Neuronal stem cell (in vitro differentiated cells): ENCODE results near the gene SWAP70.

Experiments
- DNase-seq: peaks from one replicate; pipeline ENCODE4 v3.0.0-alpha.2; 2013; ENCODE audit warnings: low spot score
- H2AFZ ChIP-seq: one replicate; pipeline ENCODE4 v1.6.1; 2013; ENCODE audit warnings: mild to moderate bottlenecking, low read length, inconsistent platforms
- H2AK5ac ChIP-seq: 2 replicates; pipeline ENCODE4 v1.6.1; 2013; ENCODE audit warnings: low read depth, mild to moderate bottlenecking, inconsistent platforms, low read length, moderate library complexity, mixed read lengths
- H2BK120ac ChIP-seq: 2 replicates; pipeline ENCODE4 v1.6.1; 2013; ENCODE audit warnings: low read depth, mild to moderate bottlenecking, inconsistent platforms, low read length, moderate library complexity, mixed read lengths
- H2BK12ac ChIP-seq: one replicate; pipeline ENCODE4 v1.6.1; 2013; ENCODE audit warnings: low read length, inconsistent platforms
- H2BK15ac ChIP-seq: 2 replicates; pipeline ENCODE4 v1.6.1; 2013; ENCODE audit warnings: mild to moderate bottlenecking, low read length, inconsistent platforms, mixed read lengths
- H2BK5ac ChIP-seq: one replicate; pipeline ENCODE4 v1.6.1; 2013; ENCODE audit warnings: inconsistent platforms, mild to moderate bottlenecking, low read length, moderate library complexity
- H3K14ac ChIP-seq: one replicate; pipeline ENCODE4 v1.6.1; 2013; ENCODE audit warnings: low read length, inconsistent platforms
- H3K18ac ChIP-seq: 2 replicates; pipeline ENCODE4 v1.6.1; 2013; ENCODE audit warnings: low read length, inconsistent platforms
- H3K23ac ChIP-seq: 2 replicates; pipeline ENCODE4 v1.6.1; 2013; ENCODE audit warnings: low read depth, mild to moderate bottlenecking, mixed read lengths, low read length, inconsistent platforms; ENCODE audit not compliant: poor library complexity
- H3K27ac ChIP-seq: replicated peaks from 3 replicates; pipeline ENCODE4 v1.5.1; 2013; ENCODE audit warnings: low read length, inconsistent platforms
- H3K27me3 ChIP-seq, 3 experiments: 2 replicates each; pipeline ENCODE4 v1.6.1; 2013; ENCODE audit warnings: low read length in 3 of 3, mild to moderate bottlenecking in 2 of 3, inconsistent platforms in 1 of 3, low read depth in 1 of 3, mixed read lengths in 1 of 3, moderate library complexity in 1 of 3; ENCODE audit not compliant: control insufficient read depth in 3 of 3, insufficient read depth in 3 of 3
- H3K36me3 ChIP-seq, 2 donors: replicated peaks in 1 of 2; 2 replicates each; pipeline ENCODE4 v1.6.1; 2013; ENCODE audit warnings: low read length in 2 of 2; ENCODE audit not compliant: control insufficient read depth in 2 of 2, insufficient read depth in 2 of 2
- H3K4ac ChIP-seq: 2 replicates; pipeline ENCODE4 v1.6.1; 2013; ENCODE audit warnings: inconsistent platforms, mild to moderate bottlenecking, low read length, moderate library complexity
- H3K4me1 ChIP-seq, 2 donors: 1 replicate in 1 of 2; 2 replicates in 1 of 2; pipeline ENCODE4 v1.6.1; 2013; ENCODE audit warnings: low read length in 2 of 2, low read depth in 1 of 2; ENCODE audit not compliant: control insufficient read depth in 2 of 2, insufficient read depth in 1 of 2
- H3K4me2 ChIP-seq: one replicate; pipeline ENCODE4 v1.6.1; 2013; ENCODE audit warnings: mild to moderate bottlenecking, low read length, inconsistent platforms; ENCODE audit not compliant: insufficient read depth, poor library complexity, severe bottlenecking
- H3K4me3 ChIP-seq, 2 donors: 2 replicates each; pipeline ENCODE4 v1.5.1; 2013; ENCODE audit warnings: low read length in 2 of 2, mild to moderate bottlenecking in 2 of 2, inconsistent platforms in 1 of 2, moderate library complexity in 1 of 2
- H3K79me1 ChIP-seq: one replicate; pipeline ENCODE4 v1.6.1; 2013; ENCODE audit warnings: low read depth, mild to moderate bottlenecking, inconsistent platforms, low read length, moderate library complexity
- H3K9ac ChIP-seq: one replicate; pipeline ENCODE4 v1.6.1; 2013; ENCODE audit warnings: mild to moderate bottlenecking, low read depth, low read length, inconsistent platforms; ENCODE audit not compliant: poor library complexity
- H3K9me3 ChIP-seq, 2 donors: replicated peaks in 1 of 2; 2 replicates each; pipeline versions ENCODE3 to v1.6.1; 2013; ENCODE audit warnings: low read length in 2 of 2, mild to moderate bottlenecking in 2 of 2, inconsistent platforms in 1 of 2, low read depth in 1 of 2, mixed read lengths in 1 of 2, moderate library complexity in 1 of 2; ENCODE audit not compliant: control insufficient read depth in 2 of 2, insufficient read depth in 1 of 2
- H4K8ac ChIP-seq: one replicate; pipeline ENCODE4 v1.6.1; 2013; ENCODE audit warnings: low read depth, mild to moderate bottlenecking, inconsistent platforms, low read length, moderate library complexity
- H4K91ac ChIP-seq: one replicate; pipeline ENCODE4 v1.6.1; 2013; ENCODE audit warnings: low read length, low read depth, mild to moderate bottlenecking, inconsistent platforms; ENCODE audit not compliant: poor library complexity
- WGBS, 2 donors: extraction: QIAGEN DNeasy Blood & Tissue Kit; methylation state at CpG; one replicate each; pipeline ENCODE4 v1.1.7; 2013; ENCODE audit warnings: missing lambda C conversion rate in 2 of 2, mixed read lengths in 1 of 2; ENCODE audit not compliant: insufficient read length in 2 of 2, insufficient replicate concordance in 1 of 2; ENCODE audit errors: extremely low coverage in 2 of 2; 5-methylcytosine and 5-hydroxymethylcytosine counted together

The SWAP70 gene

GRCh38 chr11:9745411-9746211 is 81.7 kb downstream of the SWAP70 start:
- H3K36me3 ChIP-seq, result peaks cover 10 to 46% of the 10 kb centered on the region in 2 donors
- H3K4me1 ChIP-seq, result peaks cover 0 to 5% of the 10 kb centered on the region in 2 donors
- no peak overlapping the region for H3K4me3 ChIP-seq
- DNase-seq, result no peak
- no peaks in the 10 kb centered on the region for H3K79me1 ChIP-seq
- H4K8ac ChIP-seq, result no peak overlapping the region
- H2BK5ac ChIP-seq, result no peak overlapping the region
- H3K4ac ChIP-seq, result no peak overlapping the region
- no peak overlapping the region for H4K91ac ChIP-seq
- no peak overlapping the region for H2BK120ac ChIP-seq
- H2AFZ ChIP-seq, result no peak overlapping the region
- H2BK15ac ChIP-seq, result no peak overlapping the region
- no peaks in the 10 kb centered on the region for H3K27me3 ChIP-seq
- WGBS, 2 donors, result no CpG with 5 or more reads among the region's 7 CpGs
- H3K18ac ChIP-seq, result no peak overlapping the region
- H3K27ac ChIP-seq, result no peak overlapping the region
- no peak overlapping the region for H3K9ac ChIP-seq
- no peak overlapping the region for H2BK12ac ChIP-seq
- no peaks in the 10 kb centered on the region for H3K9me3 ChIP-seq
- H3K4me2 ChIP-seq, result no peak overlapping the region
- H3K14ac ChIP-seq, result no peak overlapping the region
- no peak overlapping the region for H2AK5ac ChIP-seq
- H3K23ac ChIP-seq, result no peak overlapping the region

- Histone ChIP-seq H3K4me3 (no peak overlapping the region), H3K23ac (no peak overlapping the region), H2BK120ac (no peak overlapping the region), H2BK12ac (no peak overlapping the region), H3K18ac (no peak overlapping the region), H2BK15ac (no peak overlapping the region), H3K9me3 (peaks cover 0 to 2% of the 10 kb centered on the region in 2 donors), H3K79me1 (no peaks in the 10 kb centered on the region), H2AFZ (no peak overlapping the region), H3K4ac (no peak overlapping the region), H2AK5ac (no peak overlapping the region), H3K9ac (no peak overlapping the region), H3K4me2 (no peak overlapping the region), H3K27me3 (no peaks in the 10 kb centered on the region), H3K14ac (no peak overlapping the region), H3K36me3 (peaks cover 7 to 39% of the 10 kb centered on the region in 2 donors), H4K91ac (no peak overlapping the region), H3K27ac (no peak overlapping the region), H3K4me1 (peaks cover 0 to 5% of the 10 kb centered on the region in 2 donors), H4K8ac (no peak overlapping the region), H2BK5ac (no peak overlapping the region)
- DNase-seq, result no peak
- no CpG with 5 or more reads among the region's 1 CpG for WGBS, 2 donors
Measured at GRCh38 chr11:9747229-9747628, 83.4 kb downstream of the SWAP70 start.

GRCh38 chr11:9747828-9748227 is 84.0 kb downstream of the SWAP70 start:
- Histone ChIP-seq H3K27me3 (no peaks in the 10 kb centered on the region), H2BK120ac (no peak overlapping the region), H3K4me3 (no peak overlapping the region), H2BK5ac (no peak overlapping the region), H2AFZ (no peak overlapping the region), H3K9ac (no peak overlapping the region), H3K23ac (no peak overlapping the region), H3K4ac (no peak overlapping the region), H3K4me2 (no peak overlapping the region), H4K8ac (no peak overlapping the region), H2BK12ac (no peak overlapping the region), H3K4me1 (peaks cover 0 to 5% of the 10 kb centered on the region in 2 donors), H3K18ac (no peak overlapping the region), H4K91ac (no peak overlapping the region), H3K27ac (no peak overlapping the region), H3K79me1 (no peaks in the 10 kb centered on the region), H2BK15ac (no peak overlapping the region), H3K14ac (no peak overlapping the region), H3K36me3 (peaks cover 4 to 40% of the 10 kb centered on the region in 2 donors), H2AK5ac (no peak overlapping the region), H3K9me3 (peaks cover 0 to 3% of the 10 kb centered on the region in 2 donors)
- DNase-seq, result no peak
- WGBS, 2 donors, result no CpG with 5 or more reads among the region's 5 CpGs

GRCh38 chr11:9748361-9748970 is 84.6 kb downstream of the SWAP70 start:
- no CpG with 5 or more reads among the region's 7 CpGs for WGBS, 2 donors
- H3K4me1 ChIP-seq, result peaks cover 0 to 5% of the 10 kb centered on the region in 2 donors
- DNase-seq, result no peak

More at GRCh38 chr11:9748361-9748970, 84.6 kb downstream of the SWAP70 start:
- no peak overlapping the region for H2BK5ac ChIP-seq
- H3K18ac ChIP-seq, result no peak overlapping the region
- H3K9me3 ChIP-seq, result peaks cover 0 to 3% of the 10 kb centered on the region in 2 donors
- no peak overlapping the region for H3K4me2 ChIP-seq
- no peak overlapping the region for H3K27ac ChIP-seq
- H3K9ac ChIP-seq, result no peak overlapping the region
- H2BK15ac ChIP-seq, result no peak overlapping the region
- H2BK12ac ChIP-seq, result no peak overlapping the region
- no peak overlapping the region for H3K4me3 ChIP-seq
- H3K79me1 ChIP-seq, result no peaks in the 10 kb centered on the region
- H2BK120ac ChIP-seq, result no peak overlapping the region
- no peak overlapping the region for H2AK5ac ChIP-seq
- H4K8ac ChIP-seq, result no peak overlapping the region
- no peak overlapping the region for H3K4ac ChIP-seq
- H3K27me3 ChIP-seq, result no peaks in the 10 kb centered on the region
- no peak overlapping the region for H2AFZ ChIP-seq
- no peak overlapping the region for H4K91ac ChIP-seq
- no peak overlapping the region for H3K14ac ChIP-seq
- peaks cover 4 to 40% of the 10 kb centered on the region in 2 donors for H3K36me3 ChIP-seq
- H3K23ac ChIP-seq, result no peak overlapping the region
